NT2/D1 (cell line): ENCODE results near the gene PPP5C.
A peak's percentile ranks its signal among the peaks of the same experiment; 100 is the strongest.

ENCODE experiments used
- DNase-seq: peaks from one replicate; pipeline ENCODE4 v3.0.0-alpha.2; 2011; ENCODE audit warnings: low read depth, low spot score
- H3K27me3 ChIP-seq: 2 replicates; pipeline ENCODE4 v1.6.0; 2011; ENCODE audit warnings: mild to moderate bottlenecking; ENCODE audit not compliant: insufficient read length, insufficient read depth
- H3K36me3 ChIP-seq: 2 replicates; pipeline ENCODE4 v1.6.1; 2011; ENCODE audit warnings: mild to moderate bottlenecking, low read length, mixed read lengths; ENCODE audit not compliant: insufficient read depth, insufficient read length
- H3K4me1 ChIP-seq: 2 replicates; pipeline ENCODE4 v1.5.1; 2011; ENCODE audit not compliant: insufficient read depth, insufficient read length
- H3K4me3 ChIP-seq: 2 replicates; pipeline ENCODE4 v1.5.1; 2011; ENCODE audit warnings: low read depth; ENCODE audit not compliant: insufficient read length
- H3K9ac ChIP-seq: 2 replicates; pipeline ENCODE4 v1.6.0; 2011; ENCODE audit warnings: low read depth; ENCODE audit not compliant: insufficient read length
- H3K9me3 ChIP-seq: 2 replicates; pipeline ENCODE4 v1.5.1; 2011; ENCODE audit warnings: mild to moderate bottlenecking, low read length; ENCODE audit not compliant: insufficient read depth
- SUZ12 ChIP-seq: IDR thresholded peaks from 2 replicates; pipeline ENCODE4 v1.6.1; 2011; ENCODE audit not compliant: insufficient read length, insufficient read depth; ENCODE audit errors: extremely low read depth
- YY1 ChIP-seq: IDR thresholded peaks from 2 replicates; pipeline ENCODE4 v1.6.1; 2011; ENCODE audit not compliant: insufficient read length, insufficient read depth
- ZNF274 ChIP-seq: IDR thresholded peaks from 2 replicates; pipeline ENCODE4 v1.6.1; 2011; ENCODE audit warnings: mild to moderate bottlenecking, low read depth, low read length

PPP5C gene

DNA sequence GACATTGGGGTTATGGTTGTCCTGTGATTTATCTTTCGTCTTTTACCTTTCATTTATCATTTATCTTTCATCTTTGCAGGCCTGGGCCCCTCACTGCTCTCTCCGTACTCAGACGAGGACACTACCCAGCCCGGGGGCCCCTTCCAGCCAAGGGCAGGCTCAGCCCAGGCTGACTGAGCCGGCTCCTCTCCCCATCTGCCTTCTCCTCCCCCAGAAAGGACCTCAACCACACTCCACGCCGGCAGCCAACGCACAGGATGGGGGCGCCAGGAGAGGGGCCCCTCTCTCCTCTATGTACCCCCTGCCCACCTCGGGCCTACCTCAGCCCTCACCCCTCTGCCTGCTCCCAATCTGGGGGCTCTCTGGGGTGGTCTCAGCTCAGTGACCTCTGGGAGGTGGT is 7.4 kb upstream of the PPP5C start:
- Histone ChIP-seq H3K9me3 (no peaks in the 10 kb centered on the region), H3K4me3 (no peak overlapping the region), H3K27me3 (no peaks in the 10 kb centered on the region), H3K36me3 (no peaks in the 10 kb centered on the region), H3K9ac (no peak overlapping the region), H3K4me1 (no peaks in the 10 kb centered on the region)
- DNase-seq, result no peak
- TF ChIP-seq ZNF274, result no peak
- no peak for TF ChIP-seq SUZ12
- TF ChIP-seq YY1, result no peak

GRCh38 chr19:46340051-46340659 is 6.7 kb upstream of the PPP5C start:
- no peak for DNase-seq

DNA sequence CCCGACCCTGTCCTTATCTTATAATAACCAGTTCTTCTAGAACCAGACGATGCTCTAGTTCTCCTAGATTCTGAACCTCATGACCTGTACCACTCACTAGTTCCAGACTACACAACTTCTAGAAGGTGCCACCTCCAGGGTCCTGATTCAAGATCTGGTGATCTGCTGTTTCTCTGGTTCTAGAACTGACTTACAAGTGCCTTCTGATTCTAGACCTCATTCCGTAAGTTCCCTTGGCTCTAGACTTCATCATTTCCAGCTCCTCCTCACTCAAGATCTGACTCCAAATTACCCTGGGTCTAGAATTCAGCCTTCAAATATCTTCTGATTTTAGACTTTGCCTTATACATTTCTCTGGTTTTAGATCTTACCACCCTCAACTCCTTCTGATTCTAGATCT is 5.0 kb upstream of the PPP5C start:
- Histone ChIP-seq H3K9me3 (no peaks in the 10 kb centered on the region), H3K4me3 (no peak overlapping the region), H3K4me1 (no peaks in the 10 kb centered on the region), H3K27me3 (no peaks in the 10 kb centered on the region), H3K36me3 (no peaks in the 10 kb centered on the region), H3K9ac (no peak overlapping the region)
- TF ChIP-seq ZNF274 (no peak), YY1 (no peak), SUZ12 (no peak)
- DNase-seq, result no peak

More at GRCh38 chr19:46340051-46340659, 6.7 kb upstream of the PPP5C start:
- Histone ChIP-seq H3K9me3 (no peaks in the 10 kb centered on the region), H3K36me3 (no peaks in the 10 kb centered on the region), H3K9ac (no peak overlapping the region), H3K27me3 (no peaks in the 10 kb centered on the region), H3K4me1 (no peaks in the 10 kb centered on the region), H3K4me3 (no peak overlapping the region)
- no peak for TF ChIP-seq YY1
- no peak for TF ChIP-seq ZNF274
- TF ChIP-seq SUZ12, result no peak

DNA sequence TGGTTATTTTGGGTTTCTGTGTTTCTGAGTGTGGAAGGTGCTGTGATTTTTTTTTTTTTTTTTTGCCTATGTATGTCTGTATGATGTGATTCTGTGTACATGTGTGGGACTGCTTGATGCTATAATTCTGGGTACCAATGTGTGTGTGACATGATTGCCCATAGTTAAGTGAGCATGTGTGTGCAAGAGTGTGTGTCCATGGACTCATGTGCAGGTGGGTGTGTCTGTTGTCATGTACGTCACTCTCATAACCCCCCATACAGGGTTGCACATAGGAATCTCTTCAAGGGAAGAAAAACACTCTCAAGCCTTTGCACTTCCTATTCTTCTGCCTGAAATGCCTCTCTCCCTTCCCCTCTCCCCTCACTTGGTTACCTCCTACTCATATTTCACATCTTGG is 2.5 kb upstream of the PPP5C start:
- Histone ChIP-seq H3K4me1 (no peaks in the 10 kb centered on the region), H3K36me3 (peaks cover 9% of the 10 kb centered on the region), H3K27me3 (no peaks in the 10 kb centered on the region), H3K9ac (no peak overlapping the region), H3K9me3 (no peaks in the 10 kb centered on the region), H3K4me3 (no peak overlapping the region)
- DNase-seq, result no peak
- TF ChIP-seq ZNF274 (no peak), YY1 (no peak), SUZ12 (no peak)

GRCh38 chr19:46345157-46345556 is 1.7 kb upstream of the PPP5C start:
- Histone ChIP-seq H3K9me3 (no peaks in the 10 kb centered on the region), H3K36me3 (peaks cover 12% of the 10 kb centered on the region), H3K4me3 (no peak overlapping the region), H3K9ac (no peak overlapping the region), H3K4me1 (no peaks in the 10 kb centered on the region), H3K27me3 (no peaks in the 10 kb centered on the region)
- DNase-seq, result no peak
- TF ChIP-seq SUZ12 (no peak), YY1 (no peak), ZNF274 (no peak)

DNA sequence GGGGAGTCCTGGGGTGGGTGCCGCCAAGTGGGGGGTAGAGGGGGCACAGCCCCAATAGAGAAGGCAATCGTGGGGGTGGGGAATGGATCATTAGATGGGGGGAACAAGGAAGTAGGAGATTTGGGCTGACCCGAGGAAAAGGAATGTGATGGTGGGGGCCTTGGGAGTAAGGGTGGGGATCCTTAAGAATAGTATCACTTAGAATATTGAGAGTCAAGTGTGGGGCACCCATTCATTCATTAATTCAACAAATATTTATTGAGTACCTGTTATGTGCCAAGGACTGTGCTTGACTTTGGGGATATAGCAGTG is 641 bp downstream of the PPP5C start:
- Histone ChIP-seq H3K4me3 (peak overlapping the region; percentile 97), H3K9me3 (no peaks in the 10 kb centered on the region), H3K27me3 (no peaks in the 10 kb centered on the region), H3K4me1 (no peaks in the 10 kb centered on the region), H3K36me3 (peaks cover 26% of the 10 kb centered on the region), H3K9ac (peak overlapping the region; percentile 99)
- TF ChIP-seq YY1 (no peak), SUZ12 (no peak), ZNF274 (no peak)
- no peak for DNase-seq

GRCh38 chr19:46347985-46348384 is 1.1 kb downstream of the PPP5C start:
- peaks cover 29% of the 10 kb centered on the region for H3K36me3 ChIP-seq
- no peaks in the 10 kb centered on the region for H3K27me3 ChIP-seq
- H3K4me3 ChIP-seq, result peak overlapping the region; percentile 97
- no peaks in the 10 kb centered on the region for H3K9me3 ChIP-seq
- no peaks in the 10 kb centered on the region for H3K4me1 ChIP-seq
- H3K9ac ChIP-seq, result no peak overlapping the region
- DNase-seq, result no peak
- TF ChIP-seq YY1, result no peak
- TF ChIP-seq SUZ12, result no peak

DNA sequence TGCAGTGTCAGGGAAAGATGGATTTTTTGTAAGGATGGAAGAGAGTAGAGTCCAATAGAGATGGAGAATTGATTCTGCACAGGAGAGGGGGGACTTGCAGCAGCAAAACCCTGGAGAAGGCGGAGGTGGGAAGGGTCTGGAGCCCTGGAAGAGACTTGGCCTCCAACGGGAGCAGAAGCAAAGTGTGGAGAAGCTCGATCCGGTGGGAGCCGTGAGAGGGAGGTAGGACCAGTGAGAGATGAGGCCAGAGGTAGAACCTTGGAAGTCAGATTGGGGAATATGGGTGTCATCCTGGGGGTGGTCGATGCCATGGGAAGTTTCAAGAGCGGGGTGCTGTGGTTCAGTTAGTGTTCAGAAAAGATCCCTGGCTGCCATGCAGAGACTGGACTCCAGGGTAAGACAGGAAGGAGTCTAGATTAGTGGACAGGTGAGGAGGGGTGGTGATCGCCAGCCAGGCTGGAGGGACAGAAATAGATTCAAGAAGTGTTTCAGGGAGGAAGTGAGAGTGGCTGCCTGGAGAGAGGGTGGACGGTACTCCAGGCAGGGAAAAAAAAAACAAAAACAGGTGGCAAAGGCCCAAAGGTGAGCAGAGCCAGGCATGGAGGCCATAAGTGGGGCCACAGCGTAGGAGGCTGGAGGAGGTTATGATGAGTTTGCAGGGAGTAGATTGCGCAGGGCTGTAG is 2.6 kb downstream of the PPP5C start:
- peak overlapping the region; percentile 43 for H3K9ac ChIP-seq
- H3K27me3 ChIP-seq, result no peaks in the 10 kb centered on the region
- no peak for DNase-seq
- H3K4me3 ChIP-seq, result no peak overlapping the region
- no peaks in the 10 kb centered on the region for H3K4me1 ChIP-seq
- TF ChIP-seq ZNF274 (no peak), YY1 (no peak), SUZ12 (no peak)
- peaks cover 43% of the 10 kb centered on the region for H3K36me3 ChIP-seq
- no peaks in the 10 kb centered on the region for H3K9me3 ChIP-seq
